ACHN (cell line): ENCODE results near the gene HMGCR.

Experiments used
- DNase-seq: peaks from one replicate; pipeline ENCODE4 v3.0.0-alpha.2; 2015
- in situ Hi-C: cut with HindIII; loops from 2 replicates; pipeline ENCODE4 v1.10.0; 2017; ENCODE audit warnings: low sequenced_read_pairs, low pct_ligation_motif_present, low pct_unique_long_range_greater_than_20kb

HMGCR gene

DNA sequence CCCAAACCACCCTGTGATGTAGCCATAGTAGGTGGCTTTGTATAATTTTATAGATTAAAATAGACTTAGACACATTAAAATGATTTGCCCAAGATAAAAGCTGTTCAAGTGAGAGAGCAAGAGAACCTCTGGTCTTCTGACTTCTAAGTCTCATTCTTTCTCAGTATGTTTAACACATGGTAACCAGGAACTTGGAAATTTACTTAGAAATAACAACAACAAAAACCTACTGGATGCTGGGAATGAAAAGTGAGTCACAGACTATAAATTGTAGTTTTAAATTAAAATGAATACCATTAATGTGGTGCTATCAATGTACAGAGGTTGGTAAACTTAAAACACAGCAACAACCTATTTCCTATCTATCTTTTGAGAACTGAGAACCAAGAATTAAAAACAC, 30.4 kb downstream of the HMGCR start:
- no peak for DNase-seq

DNA sequence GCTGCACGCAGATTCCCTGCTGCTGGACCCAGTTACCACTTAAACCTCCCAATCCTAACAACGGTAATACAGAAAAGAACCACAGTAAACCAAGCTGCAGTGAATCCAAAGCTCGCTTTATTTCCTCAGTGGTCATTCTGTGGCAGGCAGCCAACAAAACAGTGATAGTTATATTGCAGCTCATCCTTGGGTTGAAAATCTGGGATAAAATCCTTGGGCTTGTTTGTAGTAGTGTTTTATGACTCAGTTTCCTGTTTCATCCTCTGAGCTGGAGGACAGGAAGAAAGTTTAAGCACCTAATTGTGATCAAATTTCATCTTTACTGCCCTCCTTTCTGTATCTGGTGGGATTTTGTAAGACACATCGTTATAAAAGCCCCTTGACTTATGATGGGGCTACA, 31.4 kb downstream of the HMGCR start:
- DNase-seq: no peak
- in situ Hi-C loops: no loop called here

More for the DNA sequence above, 30.4 kb downstream of the HMGCR start:
- in situ Hi-C loops: no loop called here

DNA sequence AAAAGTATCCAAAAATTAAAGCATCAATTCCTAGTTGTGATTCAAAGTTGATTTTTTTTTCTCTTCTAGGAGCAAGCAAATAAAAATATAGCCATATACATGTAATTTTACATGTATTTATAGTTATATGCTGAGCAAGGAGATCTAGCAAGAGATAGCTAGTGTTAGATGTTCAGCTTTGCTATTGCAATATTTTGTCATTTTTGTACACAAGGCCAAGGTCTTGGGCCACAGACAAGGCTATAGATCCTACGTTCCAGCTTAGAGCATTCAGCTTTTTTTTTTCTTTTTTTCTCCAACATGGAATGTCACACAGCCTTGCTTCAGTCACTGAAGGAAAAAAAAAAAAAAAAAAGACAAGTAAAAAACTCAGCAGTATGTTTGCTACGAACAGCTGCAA, 36.8 kb downstream of the HMGCR start:
- in situ Hi-C loops: no loop called here
- DNase-seq: no peak

DNA sequence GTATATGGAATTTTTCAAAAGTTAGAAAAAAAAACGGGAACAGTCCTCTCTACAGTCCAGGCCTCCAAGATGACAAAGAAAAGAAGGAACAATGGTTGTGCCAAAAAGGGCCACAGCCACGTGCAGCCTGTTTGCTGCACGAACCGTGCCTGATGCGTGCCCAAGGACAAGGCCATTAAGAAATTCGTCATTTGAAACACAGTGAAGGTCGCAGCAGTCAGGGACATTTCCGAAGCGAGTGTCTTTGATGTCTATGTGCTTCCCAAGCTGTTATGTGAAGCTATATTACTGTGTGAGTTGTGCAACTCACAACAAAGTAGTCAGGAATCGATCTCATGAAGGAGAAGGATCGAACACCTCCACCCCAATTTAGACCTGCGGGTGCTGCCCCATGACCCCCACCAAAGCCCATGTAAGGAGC, 37.4 kb downstream of the HMGCR start:
- in situ Hi-C loops: no loop called here
- DNase-seq: no peak

DNA sequence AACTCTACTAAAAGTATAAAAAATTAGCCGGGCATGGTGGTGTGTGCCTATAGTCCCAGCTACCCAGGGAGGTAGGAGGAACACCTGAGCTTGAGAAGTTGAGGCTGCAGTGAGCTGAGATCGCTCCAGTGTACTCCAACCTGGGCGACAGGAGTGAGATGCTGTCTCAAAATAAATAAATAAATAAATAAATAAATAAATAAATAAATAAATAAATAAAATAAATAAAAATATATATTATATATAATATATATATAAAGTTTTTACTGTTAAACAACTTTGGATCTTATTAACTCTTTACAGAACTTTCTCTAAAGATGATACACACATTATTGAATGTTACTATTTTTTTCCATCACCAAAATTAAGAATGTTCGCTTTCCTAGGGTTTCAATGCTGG, 38.4 kb downstream of the HMGCR start:
- in situ Hi-C loops: no loop called here
- DNase-seq: no peak

DNA sequence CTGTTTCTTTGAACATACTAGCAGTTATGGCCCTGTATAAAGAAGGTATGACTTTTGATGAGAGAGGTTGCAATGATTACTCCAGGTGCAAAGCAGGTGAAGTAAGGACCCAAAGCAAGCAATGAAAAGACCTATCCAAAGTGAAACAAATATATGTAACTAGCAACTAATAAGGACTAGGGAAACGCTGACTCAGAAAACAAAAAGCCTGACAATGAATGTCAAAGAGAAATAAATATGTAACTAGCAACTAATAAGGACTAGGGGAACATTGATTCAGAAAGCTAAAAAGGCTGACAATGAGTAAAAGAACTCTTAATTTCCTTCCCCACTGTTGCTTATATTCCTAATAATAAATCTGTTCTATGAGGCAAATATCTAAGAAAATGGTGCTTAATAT, 43.1 kb downstream of the HMGCR start:
- no peak for DNase-seq
- in situ Hi-C loops: no loop called here

DNA sequence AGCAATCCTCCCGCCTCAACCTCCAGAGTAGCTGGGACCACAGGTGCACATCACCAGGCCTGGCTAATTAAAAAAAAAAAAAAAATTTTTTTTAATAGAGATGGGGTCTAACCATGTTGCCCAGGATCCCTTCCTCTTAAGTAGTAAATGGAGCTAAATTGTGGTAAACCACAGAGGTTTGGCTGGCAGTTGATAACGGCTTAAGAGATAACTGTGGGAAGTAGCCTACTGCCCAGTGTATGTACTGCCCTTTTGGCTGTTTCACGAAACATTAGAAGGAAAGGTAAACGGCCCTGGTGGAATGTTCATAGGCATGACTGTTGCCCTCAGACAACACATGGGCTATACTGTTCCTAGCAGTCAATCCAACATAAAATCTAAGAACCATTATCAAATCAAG, 44.4 kb downstream of the HMGCR start:
- DNase-seq: no peak
- in situ Hi-C loops: no loop called here

DNA sequence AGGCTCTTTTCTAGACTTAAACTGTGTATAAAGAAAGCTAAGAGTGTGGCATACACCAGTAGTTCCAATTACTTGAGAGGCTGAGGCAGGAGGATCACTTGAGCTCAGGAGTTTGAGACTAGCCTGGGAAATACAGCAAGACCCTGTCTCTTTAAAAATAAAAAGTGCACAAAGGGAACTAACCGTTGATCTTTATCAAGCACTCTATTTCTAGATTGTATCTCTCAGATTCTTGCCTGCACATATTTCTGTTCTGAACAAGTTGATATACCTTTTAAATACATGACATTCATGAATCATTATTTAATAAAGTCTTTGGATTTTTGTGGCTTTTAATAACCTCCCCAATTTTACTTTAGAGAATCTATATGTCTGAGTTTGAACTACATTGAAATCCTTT, 47.2 kb downstream of the HMGCR start:
- in situ Hi-C loops: no loop called here
- DNase-seq: no peak

DNA sequence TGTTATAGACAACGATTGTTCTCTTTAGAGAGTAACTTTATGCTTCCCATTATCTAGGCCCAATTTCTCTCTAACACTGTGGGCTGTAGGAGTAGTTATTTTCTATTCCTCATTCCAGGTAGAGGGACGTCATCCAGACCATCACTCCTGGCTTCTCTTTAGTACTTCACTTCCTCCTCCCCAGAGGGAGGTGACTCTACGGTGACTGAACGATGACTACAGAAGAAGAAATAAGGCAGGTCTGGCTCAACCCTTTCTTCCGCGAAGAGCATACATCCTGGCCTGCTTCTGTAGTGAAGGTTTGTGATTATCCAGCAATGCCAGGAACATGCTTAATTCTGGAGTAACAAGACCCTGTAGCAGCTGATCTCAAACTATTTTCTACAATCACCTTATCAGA, 50.8 kb downstream of the HMGCR start:
- in situ Hi-C loops: no loop called here
- no peak for DNase-seq

DNA sequence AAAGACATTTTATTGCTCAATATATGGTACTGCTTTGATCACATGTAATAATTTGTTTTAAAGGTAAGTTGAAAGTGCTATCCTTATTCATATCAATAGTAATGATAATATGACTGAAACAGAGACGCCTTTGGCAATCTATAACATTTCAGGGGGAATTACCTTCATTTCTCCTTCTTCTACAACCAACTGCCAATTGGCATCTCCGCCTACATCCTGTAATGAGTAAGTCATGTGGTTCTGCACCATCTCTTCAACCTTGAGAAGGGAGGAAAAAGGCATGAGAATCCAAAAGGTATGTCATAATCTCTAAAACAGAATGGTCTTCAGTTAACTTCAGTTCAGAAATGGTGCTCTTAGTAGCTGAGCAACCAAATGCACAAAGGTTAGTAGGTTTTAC, 52.4 kb downstream of the HMGCR start:
- in situ Hi-C loops: no loop called here
- no peak for DNase-seq

DNA sequence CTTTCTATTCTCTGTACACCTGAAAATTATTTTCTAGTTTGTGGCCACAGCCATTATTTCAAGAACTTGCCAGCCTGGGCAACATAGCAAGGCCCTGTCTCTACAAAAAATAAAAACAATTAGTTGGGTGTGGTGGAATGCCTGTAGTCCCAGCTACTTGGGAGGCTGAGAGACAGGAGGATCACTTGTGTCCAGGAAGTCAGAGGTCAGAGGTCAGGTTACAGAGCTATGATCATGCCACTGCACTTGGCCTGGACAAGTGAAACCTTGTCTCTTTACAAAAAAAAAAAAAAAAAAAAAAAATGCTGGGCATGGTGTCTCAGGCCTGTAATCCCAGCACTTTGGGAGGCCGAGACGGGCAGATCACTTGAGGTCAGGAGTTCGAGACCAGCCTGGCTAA, 58.3 kb downstream of the HMGCR start:
- in situ Hi-C loops: no loop called here
- no peak for DNase-seq

DNA sequence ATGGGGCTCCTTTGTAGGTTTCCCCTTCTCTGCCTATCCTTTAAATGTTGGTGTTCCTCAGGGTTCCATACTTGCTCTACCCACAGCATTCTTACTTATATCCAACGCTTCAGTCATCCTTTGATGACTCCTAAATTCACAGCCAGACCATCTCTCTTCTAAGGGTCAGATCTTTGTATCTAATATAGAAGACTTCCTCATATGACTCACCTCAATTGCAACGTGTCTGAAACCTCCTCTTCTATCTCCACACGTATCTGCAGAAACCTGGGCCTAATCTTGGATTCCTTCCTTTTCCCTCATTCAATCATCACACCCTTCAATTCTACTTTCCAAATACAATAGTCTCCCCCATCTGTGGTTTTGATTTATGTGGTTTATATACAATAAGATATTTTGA, 68.3 kb downstream of the HMGCR start:
- DNase-seq: no peak

More for the DNA sequence above, 68.3 kb downstream of the HMGCR start:
- in situ Hi-C loops: no loop called here
